ENCODE data around the gene CCND3.

Gene CCND3

DNA sequence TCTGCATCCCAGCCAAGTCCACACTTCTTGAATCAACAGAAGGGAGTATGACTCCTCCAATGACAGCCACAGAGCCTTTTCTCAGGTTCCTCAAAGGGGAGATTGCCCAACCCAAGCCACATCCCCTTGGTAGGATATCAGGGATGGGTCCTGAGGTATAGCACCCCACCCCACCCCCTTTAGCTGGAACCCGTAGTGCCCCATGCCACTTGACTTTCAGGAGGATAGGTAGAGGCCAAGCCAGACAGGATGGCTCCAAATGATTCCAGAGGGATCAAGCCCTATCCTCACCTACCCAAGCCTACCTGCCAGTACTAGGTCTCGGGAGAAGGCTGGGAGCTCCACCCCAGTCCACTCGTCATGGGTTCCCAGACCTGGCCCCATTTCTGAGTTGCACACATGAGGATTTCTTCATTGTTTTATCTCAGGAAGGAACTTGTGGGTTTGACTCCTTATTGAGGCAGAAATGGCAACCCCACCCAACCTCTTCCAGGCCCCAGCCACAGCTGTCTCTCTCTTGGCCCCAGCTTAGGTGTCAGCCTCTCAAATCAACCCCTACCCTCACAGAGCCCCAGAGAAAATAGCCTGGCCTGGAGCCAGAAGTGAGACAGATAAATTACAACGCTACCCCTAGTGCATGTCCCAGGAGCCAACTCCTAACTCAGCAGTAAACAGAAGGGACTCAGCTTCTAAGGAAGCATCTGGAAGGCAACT lies 3.6 kb downstream of the CCND3 start:
- H3K4me3 ChIP-seq (replicated peaks; ENCODE audit: insufficient read depth, low read length), result peak overlapping the region; percentile 94
- peak; percentile 89 for TF ChIP-seq POLR2AphosphoS5 (IDR thresholded peaks at IDR 0.05; ENCODE audit: low read depth)
- TF ChIP-seq, protein P1, sequence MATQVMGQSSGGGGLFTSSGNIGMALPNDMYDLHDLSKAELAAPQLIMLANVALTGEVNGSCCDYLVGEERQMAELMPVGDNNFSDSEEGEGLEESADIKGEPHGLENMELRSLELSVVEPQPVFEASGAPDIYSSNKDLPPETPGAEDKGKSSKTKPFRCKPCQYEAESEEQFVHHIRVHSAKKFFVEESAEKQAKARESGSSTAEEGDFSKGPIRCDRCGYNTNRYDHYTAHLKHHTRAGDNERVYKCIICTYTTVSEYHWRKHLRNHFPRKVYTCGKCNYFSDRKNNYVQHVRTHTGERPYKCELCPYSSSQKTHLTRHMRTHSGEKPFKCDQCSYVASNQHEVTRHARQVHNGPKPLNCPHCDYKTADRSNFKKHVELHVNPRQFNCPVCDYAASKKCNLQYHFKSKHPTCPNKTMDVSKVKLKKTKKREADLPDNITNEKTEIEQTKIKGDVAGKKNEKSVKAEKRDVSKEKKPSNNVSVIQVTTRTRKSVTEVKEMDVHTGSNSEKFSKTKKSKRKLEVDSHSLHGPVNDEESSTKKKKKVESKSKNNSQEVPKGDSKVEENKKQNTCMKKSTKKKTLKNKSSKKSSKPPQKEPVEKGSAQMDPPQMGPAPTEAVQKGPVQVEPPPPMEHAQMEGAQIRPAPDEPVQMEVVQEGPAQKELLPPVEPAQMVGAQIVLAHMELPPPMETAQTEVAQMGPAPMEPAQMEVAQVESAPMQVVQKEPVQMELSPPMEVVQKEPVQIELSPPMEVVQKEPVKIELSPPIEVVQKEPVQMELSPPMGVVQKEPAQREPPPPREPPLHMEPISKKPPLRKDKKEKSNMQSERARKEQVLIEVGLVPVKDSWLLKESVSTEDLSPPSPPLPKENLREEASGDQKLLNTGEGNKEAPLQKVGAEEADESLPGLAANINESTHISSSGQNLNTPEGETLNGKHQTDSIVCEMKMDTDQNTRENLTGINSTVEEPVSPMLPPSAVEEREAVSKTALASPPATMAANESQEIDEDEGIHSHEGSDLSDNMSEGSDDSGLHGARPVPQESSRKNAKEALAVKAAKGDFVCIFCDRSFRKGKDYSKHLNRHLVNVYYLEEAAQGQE (IDR thresholded peaks at IDR 0.05; ENCODE audit: insufficient replicate concordance, low read depth), result no peak
- TF ChIP-seq GABPA (IDR thresholded peaks at IDR 0.05; ENCODE audit: low read depth), result 0 out of 2 replicates have a peak, but pooled peaks have one; percentile 8
- peak; percentile 55; the same call in 1 of the 2 replicates for TF ChIP-seq SPI1 (IDR thresholded peaks at IDR 0.05; ENCODE audit: borderline replicate concordance, low read depth)
- TF ChIP-seq, protein P2, sequence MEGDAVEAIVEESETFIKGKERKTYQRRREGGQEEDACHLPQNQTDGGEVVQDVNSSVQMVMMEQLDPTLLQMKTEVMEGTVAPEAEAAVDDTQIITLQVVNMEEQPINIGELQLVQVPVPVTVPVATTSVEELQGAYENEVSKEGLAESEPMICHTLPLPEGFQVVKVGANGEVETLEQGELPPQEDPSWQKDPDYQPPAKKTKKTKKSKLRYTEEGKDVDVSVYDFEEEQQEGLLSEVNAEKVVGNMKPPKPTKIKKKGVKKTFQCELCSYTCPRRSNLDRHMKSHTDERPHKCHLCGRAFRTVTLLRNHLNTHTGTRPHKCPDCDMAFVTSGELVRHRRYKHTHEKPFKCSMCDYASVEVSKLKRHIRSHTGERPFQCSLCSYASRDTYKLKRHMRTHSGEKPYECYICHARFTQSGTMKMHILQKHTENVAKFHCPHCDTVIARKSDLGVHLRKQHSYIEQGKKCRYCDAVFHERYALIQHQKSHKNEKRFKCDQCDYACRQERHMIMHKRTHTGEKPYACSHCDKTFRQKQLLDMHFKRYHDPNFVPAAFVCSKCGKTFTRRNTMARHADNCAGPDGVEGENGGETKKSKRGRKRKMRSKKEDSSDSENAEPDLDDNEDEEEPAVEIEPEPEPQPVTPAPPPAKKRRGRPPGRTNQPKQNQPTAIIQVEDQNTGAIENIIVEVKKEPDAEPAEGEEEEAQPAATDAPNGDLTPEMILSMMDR (IDR thresholded peaks at IDR 0.05; ENCODE audit: insufficient read depth, low read length), result no peak
- H3K27me3 ChIP-seq (ENCODE audit: insufficient read depth, poor library complexity, severe bottlenecking), result no peaks in the 10 kb centered on the region
- DNase-seq (ENCODE audit: low read depth in 1 of 2, low spot score in 1 of 2), result peak; percentile 85 to 96
- peak overlapping the region; percentile 84 for H3K27ac ChIP-seq (replicated peaks)

DNA sequence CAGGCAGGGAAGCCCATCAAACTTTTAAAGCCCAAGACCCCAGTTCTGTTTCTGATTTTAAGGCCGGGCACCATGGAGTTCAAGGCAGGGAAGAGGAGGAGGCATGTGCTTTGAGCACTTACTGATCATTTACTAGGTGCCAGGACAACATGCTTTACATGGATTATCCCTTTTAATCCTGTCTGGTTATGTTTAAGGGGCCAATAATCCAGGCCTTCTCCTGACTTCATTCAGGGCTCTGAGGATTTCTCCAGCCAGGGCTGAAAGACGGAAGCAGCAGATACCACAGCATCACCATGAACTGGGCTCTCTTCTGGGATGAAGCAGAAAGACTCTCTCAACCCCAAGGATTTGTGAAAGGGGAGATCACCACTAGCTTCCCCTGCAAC lies 4.1 kb downstream of the CCND3 start:
- peak overlapping the region; percentile 94 for H3K4me3 ChIP-seq (replicated peaks; ENCODE audit: insufficient read depth, low read length)
- H3K27me3 ChIP-seq (ENCODE audit: insufficient read depth, poor library complexity, severe bottlenecking), result no peaks in the 10 kb centered on the region
- peak overlapping the region; percentile 84 for H3K27ac ChIP-seq (replicated peaks)
- no peak for DNase-seq (ENCODE audit: low read depth in 1 of 2, low spot score in 1 of 2)
- TF ChIP-seq GABPA (IDR thresholded peaks at IDR 0.05; ENCODE audit: low read depth), result no peak
- no peak for TF ChIP-seq SPI1 (IDR thresholded peaks at IDR 0.05; ENCODE audit: borderline replicate concordance, low read depth)
- TF ChIP-seq, protein P2 (IDR thresholded peaks at IDR 0.05; ENCODE audit: insufficient read depth, low read length), result no peak
- TF ChIP-seq POLR2AphosphoS5 (IDR thresholded peaks at IDR 0.05; ENCODE audit: low read depth), result no peak
- TF ChIP-seq, protein P1 (IDR thresholded peaks at IDR 0.05; ENCODE audit: insufficient replicate concordance, low read depth), result no peak

DNA sequence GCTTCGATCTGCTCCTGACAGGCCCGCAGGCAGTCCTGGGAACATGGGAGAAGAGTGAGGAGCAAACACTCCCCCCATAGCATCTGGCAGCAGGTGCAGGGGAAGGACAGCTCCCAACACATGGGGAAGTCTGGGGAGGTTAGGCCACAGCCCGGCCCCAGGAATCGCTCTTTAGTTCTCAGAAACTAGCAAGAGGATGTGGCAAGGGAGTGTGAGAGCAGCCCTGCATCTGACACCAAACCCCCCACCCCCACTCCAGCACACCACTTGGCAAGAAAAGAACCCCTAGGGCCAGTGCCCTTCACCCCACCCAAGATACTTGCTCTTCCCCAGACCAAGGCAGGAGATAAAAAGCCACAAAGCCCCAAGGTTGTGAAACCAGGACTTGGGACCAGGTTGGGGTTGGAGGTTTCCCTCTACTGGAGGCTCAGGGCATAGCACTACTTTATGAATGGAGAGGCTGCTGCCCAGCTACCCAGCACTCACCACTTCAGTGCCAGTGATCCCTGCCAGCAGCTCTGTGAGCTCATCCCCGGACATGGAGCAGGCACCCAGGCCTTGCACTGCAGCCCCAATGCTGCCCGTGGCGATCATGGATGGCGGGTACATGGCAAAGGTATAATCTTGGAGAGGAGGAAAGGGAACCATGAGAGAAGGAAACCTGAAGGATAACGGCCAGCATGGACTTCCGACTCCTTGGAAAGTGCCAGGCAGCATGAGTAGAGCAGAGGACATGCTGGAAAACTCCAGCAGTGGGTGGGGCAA lies 5.4 kb downstream of the CCND3 start:
- peak overlapping the region; percentile 84 for H3K27ac ChIP-seq (replicated peaks)
- TF ChIP-seq, protein P2 (IDR thresholded peaks at IDR 0.05; ENCODE audit: insufficient read depth, low read length), result peak; percentile 91
- TF ChIP-seq, protein P1 (IDR thresholded peaks at IDR 0.05; ENCODE audit: insufficient replicate concordance, low read depth), result peak; percentile 77
- TF ChIP-seq GABPA (IDR thresholded peaks at IDR 0.05; ENCODE audit: low read depth) (peak; percentile 28; the same call in 1 of the 2 replicates), SPI1 (IDR thresholded peaks at IDR 0.05; ENCODE audit: borderline replicate concordance, low read depth) (peak; percentile 72; the same call in 1 of the 2 replicates), POLR2AphosphoS5 (IDR thresholded peaks at IDR 0.05; ENCODE audit: low read depth) (peak; percentile 89)
- no peaks in the 10 kb centered on the region for H3K27me3 ChIP-seq (ENCODE audit: insufficient read depth, poor library complexity, severe bottlenecking)
- DNase-seq (ENCODE audit: low read depth in 1 of 2, low spot score in 1 of 2), result peak; percentile 91 to 99
- H3K4me3 ChIP-seq (replicated peaks; ENCODE audit: insufficient read depth, low read length), result no peak overlapping the region

All from HL-60 (cell line).